G401.6 (cell line): ENCODE results near the gene ATP5F1E.

Experiments used
- FAIRE-seq: peaks from 2 replicates; lab custom pipeline; 2012; peaks lifted over from hg19 to GRCh38; lab: Jason Lieb, UNC

The ATP5F1E gene

DNA sequence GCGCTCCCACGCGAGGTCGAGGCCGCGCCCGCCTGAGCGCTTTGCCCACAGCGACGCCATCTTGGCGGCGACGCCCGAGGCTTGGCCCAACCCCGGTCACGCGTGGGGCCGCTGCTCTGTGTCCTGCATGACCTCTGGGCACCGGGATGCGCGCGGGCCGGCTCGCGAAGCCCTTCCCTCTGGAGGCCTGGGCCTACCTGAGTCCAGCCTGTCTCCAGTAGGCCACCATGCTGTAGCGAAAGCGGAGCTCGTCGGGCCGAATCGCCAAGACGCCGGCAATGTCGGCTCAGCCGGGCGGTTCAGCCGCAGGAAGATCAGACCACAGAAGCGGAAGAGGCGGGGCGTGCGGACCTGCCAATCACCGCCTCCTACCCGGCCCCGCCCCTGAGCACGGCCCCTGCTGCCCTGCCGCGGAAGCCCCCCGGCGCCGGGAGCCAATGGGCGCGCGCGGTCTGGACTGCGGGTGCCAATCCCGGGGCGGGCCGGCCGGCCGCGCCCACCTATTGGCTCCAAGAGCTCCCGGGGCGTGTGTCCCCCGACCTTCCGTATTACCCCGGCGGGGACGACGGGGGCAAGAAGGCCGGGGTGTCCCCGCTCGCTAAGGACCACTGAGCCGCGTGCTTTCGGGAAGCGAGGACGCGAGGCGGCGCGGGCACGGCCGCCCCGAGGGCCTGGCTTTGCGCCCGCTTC lies at the start of gene ATP5F1E:
TSS of gene ATP5F1E (minus strand) at position 313 of the 690 bp plus-strand sequence. CDS start at position 229, 84 bp downstream.
- FAIRE-seq, result no peak

DNA sequence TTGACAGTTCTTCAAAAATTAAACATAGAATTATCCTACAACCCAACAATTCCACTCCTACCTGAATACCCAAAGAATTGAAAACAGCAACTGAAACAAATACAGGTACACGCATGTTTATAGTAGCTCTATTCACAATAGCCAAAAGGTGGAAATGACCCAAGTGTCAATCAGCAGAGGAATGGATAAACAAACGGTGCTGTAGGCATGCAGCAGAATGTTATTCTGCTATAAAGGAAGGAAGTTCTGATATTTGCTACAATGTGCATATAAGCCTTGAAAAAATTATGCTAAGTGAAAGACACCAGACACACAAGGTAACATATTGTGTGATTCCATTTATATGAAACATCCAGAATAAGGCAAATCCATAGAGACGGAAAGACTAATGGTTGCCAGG lies 48.9 kb upstream of the ATP5F1E start:
- no peak for FAIRE-seq

DNA sequence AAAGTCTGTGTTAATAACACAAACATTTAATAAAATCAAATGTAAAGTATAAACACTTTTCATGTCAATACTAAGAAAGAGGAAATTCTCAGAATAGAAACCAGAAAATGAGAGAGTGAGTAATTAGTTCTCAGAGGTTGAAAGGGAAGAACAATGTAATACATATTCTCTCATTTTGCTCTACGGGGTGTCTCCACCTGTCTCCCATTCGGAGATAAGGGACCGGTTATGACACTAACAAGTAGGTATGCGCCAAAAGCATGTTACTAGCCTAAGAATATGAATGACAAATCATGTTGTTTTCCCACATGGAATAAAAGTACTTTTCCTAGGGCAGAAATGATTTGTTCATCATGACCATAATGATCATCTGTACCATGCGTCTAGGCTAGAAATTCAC lies 46.1 kb upstream of the ATP5F1E start:
- FAIRE-seq, result no peak

DNA sequence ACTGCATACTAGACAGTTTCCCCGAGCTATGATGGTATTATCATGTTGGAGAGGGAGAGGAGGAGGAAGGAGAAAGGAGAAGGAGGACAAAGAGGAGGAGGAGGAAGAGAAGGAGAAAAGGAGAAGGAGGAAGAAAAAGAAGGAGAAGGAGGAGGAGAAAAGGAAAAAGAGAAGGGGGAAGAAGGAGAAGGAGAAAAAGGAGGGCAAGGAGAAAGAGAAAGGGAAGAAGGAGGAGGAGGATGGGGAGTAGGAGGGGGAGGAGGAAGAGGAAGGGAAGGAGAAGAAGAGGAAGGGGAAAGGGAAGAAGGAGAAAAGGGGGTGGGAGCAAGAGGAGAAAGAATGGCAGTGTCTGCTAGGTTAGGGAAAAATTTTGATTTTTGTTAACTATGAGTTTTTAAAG lies 45.6 kb upstream of the ATP5F1E start:
- FAIRE-seq, result no peak

GRCh38 chr20:59075934-59076508 lies 43.9 kb upstream of the ATP5F1E start:
- no peak for FAIRE-seq

DNA sequence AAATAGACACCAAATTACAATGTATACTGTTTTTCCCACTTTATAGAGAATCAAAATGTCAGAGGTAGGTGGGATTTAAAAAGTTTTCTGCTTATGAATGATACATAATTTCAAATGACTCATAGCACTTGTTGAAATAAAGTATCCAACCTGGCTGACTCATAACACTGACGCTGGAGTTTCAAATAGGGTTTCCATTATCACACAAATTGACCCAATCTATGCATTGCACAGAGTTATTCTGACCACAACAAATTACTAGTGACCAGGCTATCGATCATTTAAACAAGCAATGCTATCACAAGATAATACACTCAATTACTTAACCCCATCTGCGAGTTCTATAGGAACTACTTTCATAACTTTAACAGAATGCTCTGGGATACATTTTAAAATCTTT lies 42.3 kb upstream of the ATP5F1E start:
- FAIRE-seq, result no peak

- no peak for FAIRE-seq
Observed at GRCh38 chr20:59073582-59073981, 41.4 kb upstream of the ATP5F1E start.

DNA sequence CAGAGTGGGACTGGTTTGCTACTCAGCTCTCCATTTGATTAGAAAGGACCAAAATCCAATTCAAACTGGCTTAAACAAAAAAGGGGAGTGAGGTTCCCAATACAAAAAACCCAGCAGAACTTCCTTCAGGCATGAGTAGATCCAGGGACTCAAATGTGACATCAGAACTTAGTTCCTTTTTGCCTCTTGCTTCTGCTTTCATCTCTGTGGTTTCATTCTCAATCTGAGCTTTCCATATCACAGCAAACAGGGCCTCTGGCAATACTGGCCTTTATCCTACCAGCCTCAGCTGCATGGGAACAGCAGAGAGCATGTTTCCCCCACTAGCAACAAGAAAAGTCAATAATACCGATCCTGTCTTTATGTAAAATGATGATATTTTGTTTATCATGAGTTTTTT lies 39.1 kb upstream of the ATP5F1E start:
- no peak for FAIRE-seq

GRCh38 chr20:59069026-59069425 lies 36.9 kb upstream of the ATP5F1E start:
- no peak for FAIRE-seq

GRCh38 chr20:59068534-59068933 lies 36.4 kb upstream of the ATP5F1E start:
- no peak for FAIRE-seq

DNA sequence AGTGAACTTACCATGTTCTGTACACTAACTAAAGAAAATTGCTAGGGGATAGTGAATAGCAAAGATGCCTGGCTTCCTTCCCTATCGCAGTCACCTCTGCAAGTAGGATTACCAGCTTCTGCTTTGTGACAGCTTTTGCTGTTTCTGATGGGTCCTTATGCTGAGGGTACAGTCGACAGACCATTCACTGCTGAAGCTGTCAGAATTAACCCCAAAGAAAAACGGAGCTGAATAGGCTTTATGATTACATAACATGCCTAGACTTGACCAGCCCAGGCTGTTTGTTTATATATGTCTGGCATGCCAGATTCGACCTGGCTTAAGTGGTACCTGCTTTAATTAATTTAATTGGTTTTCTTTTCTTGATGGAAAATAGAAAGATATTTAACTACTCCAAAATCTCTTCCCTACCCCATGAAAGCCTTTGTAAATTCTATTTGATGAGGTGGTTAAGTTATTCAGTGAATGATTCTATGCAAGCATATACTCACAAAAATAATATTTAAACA lies 32.1 kb upstream of the ATP5F1E start:
- no peak for FAIRE-seq

GRCh38 chr20:59063358-59064213 lies 31.5 kb upstream of the ATP5F1E start:
- FAIRE-seq, result no peak

GRCh38 chr20:59062081-59062480 lies 29.9 kb upstream of the ATP5F1E start:
- no peak for FAIRE-seq

- no peak for FAIRE-seq
Observed at GRCh38 chr20:59055302-59055701, 23.2 kb upstream of the ATP5F1E start.

GRCh38 chr20:59051666-59052185 lies 19.6 kb upstream of the ATP5F1E start:
- FAIRE-seq, result no peak

- FAIRE-seq, result no peak
Observed at GRCh38 chr20:59050437-59050836, 18.3 kb upstream of the ATP5F1E start.

DNA sequence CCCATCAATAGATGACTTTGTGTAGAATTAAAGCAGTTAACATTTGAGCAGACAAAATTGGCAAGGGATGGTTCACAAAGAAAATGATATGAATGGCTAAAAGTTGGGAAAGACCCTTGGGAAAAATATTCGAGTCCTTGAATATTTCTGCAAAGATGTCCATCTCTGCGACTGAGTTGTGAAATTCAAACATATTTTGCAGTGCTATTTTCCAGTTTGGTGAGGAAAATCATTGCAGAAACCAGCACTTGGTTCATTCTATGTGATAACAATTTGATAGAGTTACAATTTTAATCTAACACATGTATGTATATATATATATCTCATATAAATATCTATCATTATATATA lies 16.5 kb upstream of the ATP5F1E start:
- no peak for FAIRE-seq

GRCh38 chr20:59047938-59048680 lies 16.0 kb upstream of the ATP5F1E start:
- no peak for FAIRE-seq

DNA sequence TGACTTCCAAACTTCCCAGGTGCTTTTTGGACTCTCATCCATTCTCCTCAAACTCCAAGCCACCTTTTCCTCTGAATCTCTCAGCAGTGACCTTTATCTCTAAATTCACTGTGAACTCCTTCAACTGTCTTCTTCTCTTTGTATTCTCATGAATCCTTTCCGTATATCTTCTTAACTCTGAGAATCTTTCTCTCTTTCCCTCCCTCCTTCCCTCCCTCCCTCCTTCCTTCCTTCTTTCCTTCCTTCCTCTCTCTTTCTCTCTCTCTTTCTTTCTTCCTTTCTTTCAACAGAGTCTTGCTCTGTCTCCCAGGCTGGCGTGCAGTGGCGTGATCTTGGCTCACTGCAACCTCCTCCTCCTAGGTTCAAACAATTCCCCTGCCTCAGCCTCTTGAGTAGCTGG lies 14.7 kb upstream of the ATP5F1E start:
- no peak for FAIRE-seq

DNA sequence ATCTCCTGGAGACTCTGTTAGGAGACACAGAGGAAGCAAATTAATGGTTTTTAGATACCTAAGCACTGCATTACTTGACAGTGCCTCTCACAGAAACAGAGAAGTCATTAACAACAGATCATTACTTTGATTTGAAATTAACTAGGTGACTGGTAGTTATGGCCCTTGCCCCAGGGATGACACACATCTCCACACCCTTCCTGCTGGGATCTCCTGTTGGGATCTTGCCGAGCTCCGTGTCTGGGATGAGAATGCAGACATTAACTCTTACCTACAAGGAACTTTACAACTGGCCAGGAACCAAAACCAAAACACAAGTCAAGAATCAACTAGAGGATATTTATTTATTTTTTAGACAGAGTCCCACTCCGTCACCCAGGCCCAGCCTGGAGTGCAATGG lies 12.7 kb upstream of the ATP5F1E start:
- FAIRE-seq, result no peak

DNA sequence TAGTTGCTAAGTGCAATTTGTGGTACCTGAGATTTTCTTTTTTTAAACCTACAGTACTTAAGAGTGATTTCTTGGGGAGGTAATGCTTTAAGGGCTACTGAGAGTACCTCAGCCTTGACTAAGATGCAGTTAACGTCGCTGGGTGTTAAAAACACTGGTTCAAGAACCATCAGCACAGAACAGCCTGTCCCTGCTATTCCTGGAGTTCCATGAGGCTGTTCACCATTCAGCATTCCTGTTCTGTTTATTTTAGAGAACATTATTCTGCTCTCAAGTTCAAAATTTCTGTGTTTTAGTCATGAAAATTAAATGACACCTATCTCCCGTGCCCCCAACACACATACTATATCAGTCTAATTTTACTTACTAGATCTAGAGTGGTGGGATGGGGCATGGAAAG lies 12.2 kb upstream of the ATP5F1E start:
- no peak for FAIRE-seq

GRCh38 chr20:59043698-59044097 lies 11.6 kb upstream of the ATP5F1E start:
- no peak for FAIRE-seq
